IMR-90 (cell line): Measurements from ENCODE around the gene SRSF10. TPM values are rescaled to one million over a fixed set of nuclear protein-coding genes. Genes with fewer than 3 reads are reported as not detected.

Source experiments
- ATAC-seq: fragments of 200-7000 bp; cut with Tn5 transposase; 2 replicates; pipeline ENCODE4 v1.9.1; 2020; ENCODE audit warnings: low read depth, mild to moderate bottlenecking, moderate library complexity
- BruUV-seq: library from RNA; stranded (reverse); fragments of 400-500 nt; replicated peaks from 2 replicates; lab custom pipeline; 2021; lab: Mats Ljungman, UMichigan
- CTCF ChIA-PET: fragments of 300-600 bp; formaldehyde crosslinking; extraction: SDS; loops from one replicate; lab custom pipeline; 2021; ENCODE audit warnings: antibody characterized with exemption; lab: Yijun Ruan, JAX
- POLR2A ChIA-PET: fragments of 300-600 bp; sonication (Branson Sonifier 250); formaldehyde crosslinking; loops from one replicate; lab custom pipeline; 2022; ENCODE audit warnings: antibody characterized with exemption; ENCODE audit not compliant: unreplicated experiment; lab: Charles Lee
- DNase-seq: peaks from one replicate; pipeline ENCODE4 v3.0.0; 2013
- H2AFZ ChIP-seq: replicated peaks from 2 replicates; pipeline ENCODE3; 2013; ENCODE audit warnings: low read length, mild to moderate bottlenecking; ENCODE audit not compliant: poor library complexity
- H2AK5ac ChIP-seq: 2 replicates; pipeline ENCODE4 v1.6.1; 2013; ENCODE audit warnings: low read depth, low read length, inconsistent platforms
- H2AK9ac ChIP-seq: replicated peaks from 2 replicates; pipeline ENCODE3; 2013; ENCODE audit warnings: mild to moderate bottlenecking, low read depth, low read length, moderate library complexity; ENCODE audit not compliant: poor library complexity
- H2BK120ac ChIP-seq: 2 replicates; pipeline ENCODE4 v1.6.1; 2013; ENCODE audit warnings: low read depth, low read length, inconsistent platforms
- H2BK15ac ChIP-seq: 3 replicates; pipeline ENCODE4 v1.6.1; 2013; ENCODE audit warnings: low read depth, low read length, inconsistent platforms
- H2BK20ac ChIP-seq: 2 replicates; pipeline ENCODE4 v1.6.1; 2013; ENCODE audit warnings: low read depth, mild to moderate bottlenecking, inconsistent platforms, low read length, moderate library complexity
- H2BK5ac ChIP-seq: 2 replicates; pipeline ENCODE4 v1.6.1; 2013; ENCODE audit warnings: mild to moderate bottlenecking, low read depth, low read length, inconsistent platforms; ENCODE audit not compliant: poor library complexity, severe bottlenecking
- H3K14ac ChIP-seq: replicated peaks from 2 replicates; pipeline ENCODE4 v1.6.1; 2013; ENCODE audit warnings: low read depth, low read length, inconsistent platforms
- H3K18ac ChIP-seq: 2 replicates; pipeline ENCODE4 v1.6.1; 2013; ENCODE audit warnings: low read depth, low read length, control low read depth
- H3K23ac ChIP-seq: 2 replicates; pipeline ENCODE4 v1.6.1; 2013; ENCODE audit warnings: low read depth, low read length, inconsistent platforms
- H3K27ac ChIP-seq: 2 replicates; pipeline ENCODE4 v1.5.1; 2013; ENCODE audit warnings: mild to moderate bottlenecking, control low read depth, low read length; ENCODE audit not compliant: insufficient read depth
- H3K27me3 ChIP-seq: 2 replicates; pipeline ENCODE4 v1.6.1; 2013; ENCODE audit warnings: low read length; ENCODE audit not compliant: control insufficient read depth, insufficient read depth
- H3K36me3 ChIP-seq: 2 replicates; pipeline ENCODE4 v1.6.1; 2013; ENCODE audit warnings: low read length, mixed read lengths; ENCODE audit not compliant: control insufficient read depth, insufficient read depth
- H3K4ac ChIP-seq: 2 replicates; pipeline ENCODE4 v1.6.1; 2013; ENCODE audit warnings: low read depth, low read length, inconsistent platforms
- H3K4me1 ChIP-seq: 2 replicates; pipeline ENCODE4 v1.6.1; 2013; ENCODE audit warnings: low read length, mixed read lengths; ENCODE audit not compliant: control insufficient read depth, insufficient read depth
- H3K4me2 ChIP-seq: 2 replicates; pipeline ENCODE4 v1.6.1; 2013; ENCODE audit warnings: low read depth, mild to moderate bottlenecking, control low read depth, low read length, moderate library complexity
- H3K4me3 ChIP-seq: 2 replicates; pipeline ENCODE4 v1.5.1; 2013; ENCODE audit warnings: low read depth, mild to moderate bottlenecking, control low read depth, low read length, moderate library complexity; ENCODE audit not compliant: insufficient read depth
- H3K56ac ChIP-seq: 2 replicates; pipeline ENCODE4 v1.6.1; 2013; ENCODE audit warnings: low read length, inconsistent platforms; ENCODE audit not compliant: insufficient read depth; ENCODE audit errors: extremely low read depth
- H3K79me1 ChIP-seq, 2 experiments: 2 replicates each; pipeline ENCODE4 v1.6.1; 2013; ENCODE audit warnings: low read length in 2 of 2, inconsistent platforms in 1 of 2, low read depth in 1 of 2
- H3K9ac ChIP-seq: 2 replicates; pipeline ENCODE4 v1.6.1; 2013; ENCODE audit warnings: low read depth, low read length, control low read depth
- H3K9me1 ChIP-seq: 2 replicates; pipeline ENCODE4 v1.6.1; 2013; ENCODE audit warnings: low read length, inconsistent platforms; ENCODE audit not compliant: insufficient read depth
- H3K9me3 ChIP-seq: 2 replicates; pipeline ENCODE4 v1.6.1; 2013; ENCODE audit warnings: low read length; ENCODE audit not compliant: control insufficient read depth, insufficient read depth
- H4K20me1 ChIP-seq: 2 replicates; pipeline ENCODE4 v1.6.1; 2013; ENCODE audit warnings: low read length, inconsistent platforms; ENCODE audit not compliant: insufficient read depth
- H4K5ac ChIP-seq: 2 replicates; pipeline ENCODE4 v1.6.1; 2013; ENCODE audit warnings: mild to moderate bottlenecking, low read depth, low read length, control low read depth
- H4K8ac ChIP-seq, 2 experiments: 2 replicates each; pipeline ENCODE4 v1.6.1; 2013; ENCODE audit warnings: low read depth in 2 of 2, low read length in 2 of 2, control low read depth in 1 of 2, inconsistent platforms in 1 of 2
- H4K91ac ChIP-seq: 2 replicates; pipeline ENCODE4 v1.6.1; 2013; ENCODE audit warnings: low read depth, low read length, inconsistent platforms; ENCODE audit not compliant: insufficient read depth
- BHLHE40 ChIP-seq: fragments of 150-350 bp; IDR thresholded peaks from 2 replicates; pipeline ENCODE4 v1.6.1; 2016; ENCODE audit warnings: mild to moderate bottlenecking, low read depth, low read length
- CEBPB ChIP-seq: IDR thresholded peaks from 2 replicates; pipeline ENCODE4 v1.6.1; 2012; ENCODE audit warnings: low read depth, low read length, improper control_type of control experiment
- CHD1 ChIP-seq: IDR thresholded peaks from 2 replicates; pipeline ENCODE4 v1.6.1; 2012; ENCODE audit warnings: low read depth, low read length, improper control_type of control experiment
- CTCF ChIP-seq: conservative IDR thresholded peaks from 2 replicates; pipeline ENCODE4 v1.5.1; 2012; ENCODE audit warnings: mild to moderate bottlenecking, low read depth, low read length, improper control_type of control experiment
- ELK1 ChIP-seq: fragments of 150-350 bp; IDR thresholded peaks from 2 replicates; pipeline ENCODE4 v1.6.1; 2016; ENCODE audit warnings: low read depth, mild to moderate bottlenecking, low read length, moderate library complexity, borderline replicate concordance
- FOS ChIP-seq: fragments of 150-350 bp; IDR thresholded peaks from 2 replicates; pipeline ENCODE4 v1.6.1; 2016; ENCODE audit warnings: low read depth, low read length
- MXI1 ChIP-seq: IDR thresholded peaks from 2 replicates; pipeline ENCODE4 v1.6.1; 2012; ENCODE audit warnings: low read depth, mild to moderate bottlenecking, low read length, moderate library complexity, borderline replicate concordance
- NFE2L2 ChIP-seq: fragments of 150-350 bp; IDR thresholded peaks from 2 replicates; pipeline ENCODE4 v1.6.1; 2016; ENCODE audit warnings: low read depth, mild to moderate bottlenecking, low read length
- POLR2A ChIP-seq: IDR thresholded peaks from 2 replicates; pipeline ENCODE4 v1.6.1; 2012; ENCODE audit warnings: mild to moderate bottlenecking, low read depth, low read length
- RAD21 ChIP-seq: IDR thresholded peaks from 2 replicates; pipeline ENCODE4 v1.6.1; 2012; ENCODE audit warnings: low read length, improper control_type of control experiment
- RCOR1 ChIP-seq: IDR thresholded peaks from 2 replicates; pipeline ENCODE4 v1.6.1; 2012; ENCODE audit warnings: mild to moderate bottlenecking, low read length, improper control_type of control experiment; ENCODE audit not compliant: insufficient replicate concordance
- SMC3 ChIP-seq: fragments of 150-350 bp; IDR thresholded peaks from 2 replicates; pipeline ENCODE4 v1.6.1; 2016; ENCODE audit warnings: low read depth, mild to moderate bottlenecking, antibody characterized with exemption, low read length, moderate library complexity
- USF2 ChIP-seq: fragments of 150-350 bp; IDR thresholded peaks from 2 replicates; pipeline ENCODE4 v1.6.1; 2017; ENCODE audit warnings: mild to moderate bottlenecking, antibody characterized with exemption, low read length, low read depth
- WGBS, 2 experiments: methylation state at CpG; one replicate each; pipeline versions ENCODE4 v1.1.5 to v1.1.7; 2013; ENCODE audit warnings: missing lambda C conversion rate in 2 of 2; ENCODE audit not compliant: insufficient read length in 1 of 2; ENCODE audit errors: extremely low coverage in 2 of 2; 5-methylcytosine and 5-hydroxymethylcytosine counted together
- dilution Hi-C: fragments of 300-500 bp; cut with HindIII; formaldehyde crosslinking; loops from one replicate; pipeline ENCODE4 v1.14.3; 2018; ENCODE audit warnings: low sequenced_read_pairs; ENCODE audit not compliant: unreplicated experiment
- in situ Hi-C: fragments of 300-500 bp; cut with MboI; formaldehyde crosslinking; loops from 3 replicates; pipeline ENCODE4 v1.14.3; 2019; ENCODE audit warnings: low sequenced_read_pairs, inconsistent platforms, mixed read lengths
- intact Hi-C: fragments of 100-400 bp; cut with micrococcal nuclease; formaldehyde crosslinking; loops from 2 replicates; pipeline ENCODE4 v1.10.0; 2022
- polyA plus RNA-seq, 3 experiments: library from polyadenylated mRNA; depleted of rRNA; stranded (reverse); fragments of >200 nt; gene quantifications; 2 replicates each; pipeline ENCODE4 v1.2.3, GENCODE V29; 2012; ENCODE audit warnings: low replicate concordance in 1 of 3
- total RNA-seq: library from RNA; depleted of rRNA; stranded (reverse); fragments of >200 nt; gene quantifications from 2 replicates; pipeline ENCODE4 v1.2.3, GENCODE V29; 2012

Gene SRSF10
- total and polyA plus RNA-seq, 2 of the 4 experiments (the other 2 are of a cell fraction) = 90.1 to 110 TPM

- TF ChIP-seq MXI1 = no peak
These were observed 693 bp downstream of the SRSF10 start (continued) for GRCh38 chr1:23979387-23979880.

- Histone ChIP-seq H3K18ac (no peak overlapping the region), H3K27me3 (no peaks in the 10 kb centered on the region), H3K4me1 (peaks cover 6% of the 10 kb centered on the region), H2AFZ (no peak overlapping the region), H3K14ac (peak overlapping the region; percentile 47; the same call in 1 of the 2 replicates), H3K4ac (no peak overlapping the region; the same call in 1 of the 2 replicates), H3K9me1 (peaks cover 8% of the 10 kb centered on the region; the same call in 1 of the 2 replicates), H3K36me3 (peaks cover 4% of the 10 kb centered on the region), H3K23ac (peak overlapping the region; percentile 41; the same call in 1 of the 2 replicates), H3K56ac (no peak overlapping the region; the same call in 1 of the 2 replicates), H2BK5ac (peak overlapping the region; percentile 65), H2AK9ac (no peak overlapping the region), H4K20me1 (peaks cover 45% of the 10 kb centered on the region), H2BK120ac (no peak overlapping the region), H4K91ac (no peak overlapping the region), H2BK15ac (no peak overlapping the region), H3K27ac (peak overlapping the region; percentile 32; the same call in 1 of the 2 replicates), H4K8ac (no peak overlapping the region), H2AK5ac (no peak overlapping the region), H3K4me2 (peak overlapping the region; percentile 99), H2BK20ac (no peak overlapping the region), H4K5ac (no peak overlapping the region), H3K79me1 (peaks cover 0 to 17% of the 10 kb centered on the region in 2 experiments; a peak in 1 of 4 replicates), H3K4me3 (peak overlapping the region; percentile 86), H3K9me3 (no peaks in the 10 kb centered on the region), H3K9ac (peak overlapping the region; percentile 96)
- CTCF ChIA-PET = no interaction called here
- no peak for DNase-seq
- ATAC-seq = no peak
- BruUV-seq = no TSS peak
- dilution Hi-C loops = no loop called here
- intact Hi-C loops = loop anchor here (2.0 kb wide), 1 partner anchor 40 kb away; no protein-coding TSS in a partner anchor
- POLR2A ChIA-PET = no interaction called here
- in situ Hi-C loops = loop anchor here (5.0 kb wide), 1 partner anchor 43 kb away; no protein-coding TSS in a partner anchor
- WGBS, 2 experiments = no CpG with 5 or more reads among the region's 4 CpGs
- no peak for TF ChIP-seq SMC3
- no peak for TF ChIP-seq CEBPB
- no peak for TF ChIP-seq POLR2A
- TF ChIP-seq BHLHE40 = no peak
- no peak for TF ChIP-seq USF2
- TF ChIP-seq CHD1 = no peak
- no peak for TF ChIP-seq MXI1
- TF ChIP-seq NFE2L2 = no peak
- TF ChIP-seq RAD21 = no peak
- TF ChIP-seq ELK1 = no peak
- TF ChIP-seq CTCF = no peak
- TF ChIP-seq RCOR1 = no peak
- TF ChIP-seq FOS = no peak
These were observed 1.3 kb downstream of the SRSF10 start for GRCh38 chr1:23978805-23979204.
